ENCODE data around the gene KLF16.
"Not testable (repeated sequence)": the region's sequence is repeated elsewhere in the genome, so short reads cannot be mapped to it uniquely, and the experiment has no call there.

The KLF16 gene

GRCh38 chr19:1875646-1876495 is 12.5 kb upstream of the KLF16 start:
- Mint-ChIP-seq H3K4me3 (peak overlapping the region; percentile 96 to 98 (median 97)), H3K36me3 (ENCODE audit: low read depth) (peaks cover 3% of the 10 kb centered on the region), H3K27ac (peak overlapping the region; percentile 62 to 92 (median 91)), H3K27me3 (ENCODE audit: low read depth) (no peaks in the 10 kb centered on the region), H3K4me1 (peaks cover 21% of the 10 kb centered on the region), H3K9me3 (no peaks in the 10 kb centered on the region)
- TF ChIP-seq, protein P1, sequence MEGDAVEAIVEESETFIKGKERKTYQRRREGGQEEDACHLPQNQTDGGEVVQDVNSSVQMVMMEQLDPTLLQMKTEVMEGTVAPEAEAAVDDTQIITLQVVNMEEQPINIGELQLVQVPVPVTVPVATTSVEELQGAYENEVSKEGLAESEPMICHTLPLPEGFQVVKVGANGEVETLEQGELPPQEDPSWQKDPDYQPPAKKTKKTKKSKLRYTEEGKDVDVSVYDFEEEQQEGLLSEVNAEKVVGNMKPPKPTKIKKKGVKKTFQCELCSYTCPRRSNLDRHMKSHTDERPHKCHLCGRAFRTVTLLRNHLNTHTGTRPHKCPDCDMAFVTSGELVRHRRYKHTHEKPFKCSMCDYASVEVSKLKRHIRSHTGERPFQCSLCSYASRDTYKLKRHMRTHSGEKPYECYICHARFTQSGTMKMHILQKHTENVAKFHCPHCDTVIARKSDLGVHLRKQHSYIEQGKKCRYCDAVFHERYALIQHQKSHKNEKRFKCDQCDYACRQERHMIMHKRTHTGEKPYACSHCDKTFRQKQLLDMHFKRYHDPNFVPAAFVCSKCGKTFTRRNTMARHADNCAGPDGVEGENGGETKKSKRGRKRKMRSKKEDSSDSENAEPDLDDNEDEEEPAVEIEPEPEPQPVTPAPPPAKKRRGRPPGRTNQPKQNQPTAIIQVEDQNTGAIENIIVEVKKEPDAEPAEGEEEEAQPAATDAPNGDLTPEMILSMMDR (IDR thresholded peaks at IDR 0.05; ENCODE audit: unreplicated experiment in 3 of 3) = peak in 1 of 3 experiments; percentile 30

DNA sequence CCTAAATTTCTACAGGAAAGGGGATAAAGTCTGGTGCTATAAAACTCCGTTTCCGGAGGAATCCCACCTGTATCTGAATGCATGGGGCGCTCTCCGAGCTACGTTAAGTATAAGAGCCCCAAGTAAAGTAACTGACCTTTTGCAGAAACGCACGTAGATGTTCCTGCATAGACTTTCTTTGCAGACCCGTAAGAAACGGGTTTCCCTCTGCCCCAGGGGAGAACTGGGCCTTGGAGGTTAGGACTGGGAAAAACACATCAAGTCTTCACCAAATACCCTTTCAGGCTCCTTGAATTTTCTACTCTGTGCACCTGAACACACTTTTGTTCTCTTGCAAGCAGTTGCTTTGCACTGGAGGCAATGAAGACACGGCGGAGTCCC is 11.9 kb upstream of the KLF16 start:
- peak overlapping the region; percentile 94 to 98 (median 96) for H3K4me3 Mint-ChIP-seq
- peaks cover 21% of the 10 kb centered on the region for H3K4me1 Mint-ChIP-seq
- peak overlapping the region; percentile 62 to 91 (median 89) for H3K27ac Mint-ChIP-seq
- H3K36me3 Mint-ChIP-seq (ENCODE audit: low read depth); H3K9me3 Mint-ChIP-seq; H3K27me3 Mint-ChIP-seq (ENCODE audit: low read depth): not testable (repeated sequence)

- Mint-ChIP-seq H3K9me3 (no peaks in the 10 kb centered on the region), H3K4me3 (peak overlapping the region; percentile 94 to 98 (median 96)), H3K27me3 (ENCODE audit: low read depth) (no peaks in the 10 kb centered on the region), H3K4me1 (peaks cover 21% of the 10 kb centered on the region), H3K27ac (peak overlapping the region; percentile 62 to 89 (median 76)), H3K36me3 (ENCODE audit: low read depth) (peaks cover 3% of the 10 kb centered on the region)
- TF ChIP-seq, protein P1 (IDR thresholded peaks at IDR 0.05; ENCODE audit: unreplicated experiment in 3 of 3) = no peak
Measured at GRCh38 chr19:1874554-1875185, 11.3 kb upstream of the KLF16 start.

DNA sequence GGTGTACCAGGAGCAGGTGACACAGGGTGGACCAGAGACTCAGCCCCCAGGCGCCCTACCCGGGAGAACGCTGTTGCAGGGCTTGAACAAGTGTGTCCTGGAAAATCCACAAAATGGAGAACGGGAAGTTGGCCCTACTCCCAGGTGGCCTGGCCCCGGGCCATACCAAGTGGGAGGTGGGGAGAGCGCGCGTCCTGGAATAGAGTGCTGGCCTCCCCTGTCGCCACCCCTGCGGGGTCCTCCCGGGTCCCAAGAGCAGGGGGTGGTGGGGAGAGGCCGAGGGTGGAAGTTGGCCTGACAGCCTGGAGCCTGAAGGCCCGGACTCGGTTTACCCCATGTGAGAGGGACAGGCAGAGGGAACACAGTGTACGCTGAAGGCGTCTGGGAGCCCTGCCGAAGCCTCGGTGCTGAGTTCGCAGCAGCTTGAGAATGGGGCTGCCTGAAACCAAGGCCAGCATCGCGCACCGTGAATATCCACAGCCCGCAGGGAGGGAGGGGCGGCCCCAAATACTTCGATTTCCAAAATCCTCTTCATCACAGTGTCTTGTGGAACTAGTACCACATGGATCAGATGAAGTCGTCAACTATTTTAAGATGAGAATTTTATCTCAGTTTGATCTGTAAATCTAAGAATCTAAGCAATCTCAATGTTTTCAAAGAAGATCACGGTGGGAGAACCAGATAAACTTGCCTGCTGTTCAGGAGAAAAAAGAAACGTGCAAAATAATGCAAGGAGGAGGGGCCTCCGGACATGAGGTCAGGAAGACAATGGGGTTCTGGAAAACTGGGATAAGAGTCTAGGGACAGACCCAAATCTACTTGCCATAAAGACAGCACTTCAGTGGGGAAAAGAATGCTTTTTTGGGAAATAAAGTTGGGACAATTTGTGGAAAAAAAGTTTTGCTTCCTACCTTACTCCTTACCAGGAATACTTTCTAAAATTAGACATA is 10.4 kb upstream of the KLF16 start:
- Mint-ChIP-seq H3K4me3 (peak overlapping the region; percentile 94 to 98 (median 96)), H3K9me3 (no peaks in the 10 kb centered on the region), H3K4me1 (peaks cover 21% of the 10 kb centered on the region), H3K27me3 (ENCODE audit: low read depth) (no peaks in the 10 kb centered on the region), H3K36me3 (ENCODE audit: low read depth) (peaks cover 3% of the 10 kb centered on the region), H3K27ac (peak overlapping the region; percentile 62 to 89 (median 76))
- TF ChIP-seq, protein P1 (IDR thresholded peaks at IDR 0.05; ENCODE audit: unreplicated experiment in 3 of 3) = no peak

- Mint-ChIP-seq H3K27me3 (ENCODE audit: low read depth) (no peaks in the 10 kb centered on the region), H3K4me1 (peaks cover 21% of the 10 kb centered on the region), H3K27ac (no peak overlapping the region), H3K36me3 (ENCODE audit: low read depth) (peaks cover 3% of the 10 kb centered on the region), H3K4me3 (peak overlapping the region in 1 of 3 experiments; percentile 20), H3K9me3 (no peaks in the 10 kb centered on the region)
- TF ChIP-seq, protein P1 (IDR thresholded peaks at IDR 0.05; ENCODE audit: unreplicated experiment in 3 of 3) = no peak
Measured at GRCh38 chr19:1872807-1873523, 9.6 kb upstream of the KLF16 start.
